ENCODE data around the gene ZFC3H1.

DNA sequence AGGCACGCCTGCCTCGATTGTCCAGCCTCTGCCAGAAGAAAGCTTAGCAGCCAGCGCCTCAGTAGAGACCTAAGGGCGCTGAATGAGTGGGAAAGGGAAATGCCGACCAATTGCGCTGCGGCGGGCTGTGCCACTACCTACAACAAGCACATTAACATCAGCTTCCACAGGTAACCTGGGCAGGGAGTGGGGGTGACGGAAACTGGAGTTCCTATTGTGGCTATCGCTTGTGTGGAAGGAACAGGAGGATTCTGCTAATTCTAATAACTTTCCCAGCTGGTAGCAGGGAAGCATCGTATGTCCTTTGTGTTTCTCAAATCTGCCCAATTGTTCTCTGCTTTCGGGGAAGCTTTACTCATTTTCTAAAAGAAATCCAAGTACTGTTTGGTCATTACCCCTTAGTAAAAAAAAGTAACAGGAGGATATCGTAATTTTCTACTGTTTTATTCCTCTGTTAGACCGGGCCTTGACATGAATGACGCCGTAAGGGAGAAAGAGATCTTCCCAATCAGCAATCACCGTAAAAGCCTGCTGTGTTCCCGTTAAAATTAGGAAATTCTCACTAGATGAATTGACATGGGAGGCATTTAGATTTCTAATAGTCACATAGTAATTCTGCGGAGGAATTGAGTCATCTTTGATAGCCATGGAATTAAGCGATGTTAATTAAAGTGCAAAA lies 902 bp upstream of the ZFC3H1 start:
- TF ChIP-seq CTCF (IDR thresholded peaks at IDR 0.05) (no peak), EZH2 (IDR thresholded peaks at IDR 0.05) (no peak)
